ENCODE data around the gene SLC2A9.

DNA sequence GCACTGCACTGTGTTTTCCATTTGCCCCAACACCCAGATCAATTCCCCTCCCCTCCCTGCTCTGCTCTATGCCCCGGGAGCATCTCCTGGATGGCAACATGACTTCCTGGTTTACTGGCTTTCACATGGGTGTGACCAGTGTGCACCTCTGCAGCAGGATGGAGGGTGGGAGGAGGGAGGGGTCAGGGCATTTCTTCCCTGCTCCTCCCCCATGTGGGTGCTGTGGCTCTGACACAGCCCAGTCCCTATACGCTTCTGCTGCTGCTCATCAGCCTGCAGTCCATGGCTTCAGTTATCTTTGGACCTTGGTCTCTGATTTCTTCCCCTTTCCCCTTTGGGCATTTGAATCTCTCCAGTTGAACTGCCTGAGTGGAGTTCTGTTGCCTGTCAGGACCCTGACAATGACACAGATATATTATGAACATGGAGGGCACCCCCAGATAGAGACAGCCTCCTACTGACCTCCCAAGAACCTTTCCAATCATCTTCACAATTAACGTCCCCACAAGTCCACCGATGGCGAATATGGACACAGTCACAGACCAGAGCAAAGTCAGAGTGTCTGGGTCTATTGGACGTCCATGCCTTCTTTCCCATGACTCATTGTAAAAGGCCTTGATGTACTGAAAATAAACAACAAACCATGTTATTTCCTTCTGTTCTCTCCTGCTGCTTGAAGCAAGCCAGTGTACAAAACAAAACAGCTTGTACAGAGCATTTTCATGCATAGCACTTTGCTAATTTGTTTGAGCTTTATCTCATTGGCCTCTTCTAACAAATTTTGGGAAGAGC, 24.8 kb downstream of the SLC2A9 start:
- TF ChIP-seq USF2 (IDR thresholded peaks at IDR 0.05; ENCODE audit: low read depth, low read length) (no peak), POLR2A (IDR thresholded peaks at IDR 0.05; ENCODE audit: low read depth, low read length) (no peak)
- TF ChIP-seq, protein P1, sequence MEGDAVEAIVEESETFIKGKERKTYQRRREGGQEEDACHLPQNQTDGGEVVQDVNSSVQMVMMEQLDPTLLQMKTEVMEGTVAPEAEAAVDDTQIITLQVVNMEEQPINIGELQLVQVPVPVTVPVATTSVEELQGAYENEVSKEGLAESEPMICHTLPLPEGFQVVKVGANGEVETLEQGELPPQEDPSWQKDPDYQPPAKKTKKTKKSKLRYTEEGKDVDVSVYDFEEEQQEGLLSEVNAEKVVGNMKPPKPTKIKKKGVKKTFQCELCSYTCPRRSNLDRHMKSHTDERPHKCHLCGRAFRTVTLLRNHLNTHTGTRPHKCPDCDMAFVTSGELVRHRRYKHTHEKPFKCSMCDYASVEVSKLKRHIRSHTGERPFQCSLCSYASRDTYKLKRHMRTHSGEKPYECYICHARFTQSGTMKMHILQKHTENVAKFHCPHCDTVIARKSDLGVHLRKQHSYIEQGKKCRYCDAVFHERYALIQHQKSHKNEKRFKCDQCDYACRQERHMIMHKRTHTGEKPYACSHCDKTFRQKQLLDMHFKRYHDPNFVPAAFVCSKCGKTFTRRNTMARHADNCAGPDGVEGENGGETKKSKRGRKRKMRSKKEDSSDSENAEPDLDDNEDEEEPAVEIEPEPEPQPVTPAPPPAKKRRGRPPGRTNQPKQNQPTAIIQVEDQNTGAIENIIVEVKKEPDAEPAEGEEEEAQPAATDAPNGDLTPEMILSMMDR (conservative IDR thresholded peaks at IDR 0.05; ENCODE audit: low read depth, low read length): no peak
